ENCODE measurements around the gene GPC3. TPM values are rescaled to one million over a fixed set of nuclear protein-coding genes. Genes with fewer than 3 reads are reported as not detected.

The GPC3 gene
- polyA plus RNA-seq, 2 of the 4 experiments (the other 2 are of a cell fraction): not detected

DNA sequence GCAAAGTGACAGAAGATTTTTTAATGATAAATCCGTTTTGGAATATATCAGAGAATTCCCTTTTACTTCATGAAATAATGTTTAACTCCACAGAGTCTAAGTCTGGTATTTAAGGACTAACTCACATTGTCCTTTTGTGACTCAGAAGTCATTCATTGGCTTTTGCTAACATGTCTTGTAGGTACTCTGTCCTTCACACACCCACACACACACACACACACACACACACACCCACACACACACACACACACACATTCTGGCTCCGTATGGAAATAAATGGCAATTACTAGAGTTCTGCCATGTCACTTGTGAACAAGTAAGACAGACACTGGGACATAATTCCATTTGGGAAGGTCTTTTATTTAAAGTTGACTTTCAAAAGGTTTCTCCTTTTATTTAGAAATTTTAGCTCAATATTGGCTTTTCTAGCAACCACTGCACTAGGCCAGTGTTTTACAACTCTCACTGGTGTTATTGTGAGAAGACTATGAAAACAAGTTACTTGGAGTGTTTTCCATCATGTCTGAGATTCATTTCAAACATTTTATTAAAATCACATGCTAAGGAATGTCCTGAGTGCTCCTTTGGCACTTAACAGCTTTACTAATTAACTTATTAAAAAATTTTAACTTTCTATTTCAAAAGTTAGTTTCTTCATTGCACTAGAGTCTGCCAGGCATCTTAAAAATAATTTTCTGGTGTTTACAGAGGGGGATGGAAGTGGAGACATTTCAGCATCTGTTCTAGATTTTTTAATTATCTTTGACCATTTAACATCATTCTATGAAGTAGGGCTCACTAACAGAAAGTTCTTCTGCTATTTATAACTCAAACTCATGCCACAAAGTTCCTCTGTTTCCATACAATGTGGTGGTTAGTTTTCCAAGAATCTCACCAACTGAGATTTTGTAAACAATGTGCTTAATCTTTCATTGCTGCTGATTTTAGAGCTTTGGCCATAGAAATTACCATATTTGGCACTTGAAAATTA lies 329.8 kb downstream of the GPC3 start:
- WGBS (ENCODE audit: missing lambda C conversion rate): 6% methylated on average over 2 of the region's 2 CpGs
- no peaks in the 10 kb centered on the region for H3K4me1 ChIP-seq
- no peak for ATAC-seq
- H3K27ac ChIP-seq: no peak overlapping the region
- ChIA-PET POLR2A (no interaction called here), CTCF (interaction anchor here (1.2 to 1.3 kb wide), 2 partner anchors 8 to 15 kb away, joined by 3 read pairs; no protein-coding TSS in a partner anchor)
- H3K9me3 ChIP-seq: no peaks in the 10 kb centered on the region
- H3K4me2 ChIP-seq: no peak overlapping the region
- DNase-seq (ENCODE audit: low read depth in 1 of 2, low spot score in 1 of 2): no peak
- no peak for TF ChIP-seq EHF (CRISPR knock-in tag; IDR thresholded peaks at IDR 0.05)
- TF ChIP-seq CHD2 (IDR thresholded peaks at IDR 0.05; ENCODE audit: low read length, partially characterized antibody): no peak
- no peak for TF ChIP-seq EP300 (IDR thresholded peaks at IDR 0.05)
- no peak for TF ChIP-seq SMC3 (IDR thresholded peaks at IDR 0.05)
- no peak for TF ChIP-seq CBX2 (IDR thresholded peaks at IDR 0.05; ENCODE audit: borderline replicate concordance, low read depth)
- TF ChIP-seq, protein P1, sequence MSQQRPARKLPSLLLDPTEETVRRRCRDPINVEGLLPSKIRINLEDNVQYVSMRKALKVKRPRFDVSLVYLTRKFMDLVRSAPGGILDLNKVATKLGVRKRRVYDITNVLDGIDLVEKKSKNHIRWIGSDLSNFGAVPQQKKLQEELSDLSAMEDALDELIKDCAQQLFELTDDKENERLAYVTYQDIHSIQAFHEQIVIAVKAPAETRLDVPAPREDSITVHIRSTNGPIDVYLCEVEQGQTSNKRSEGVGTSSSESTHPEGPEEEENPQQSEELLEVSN (IDR thresholded peaks at IDR 0.05; ENCODE audit: borderline replicate concordance, low read depth): no peak
- TF ChIP-seq EHMT2 (IDR thresholded peaks at IDR 0.05; ENCODE audit: low read depth): no peak
- no peak for TF ChIP-seq RARB (CRISPR knock-in tag; IDR thresholded peaks at IDR 0.05)
- TF ChIP-seq, protein P2, sequence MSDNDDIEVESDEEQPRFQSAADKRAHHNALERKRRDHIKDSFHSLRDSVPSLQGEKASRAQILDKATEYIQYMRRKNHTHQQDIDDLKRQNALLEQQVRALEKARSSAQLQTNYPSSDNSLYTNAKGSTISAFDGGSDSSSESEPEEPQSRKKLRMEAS (IDR thresholded peaks at IDR 0.05): no peak
- TF ChIP-seq, protein P3, sequence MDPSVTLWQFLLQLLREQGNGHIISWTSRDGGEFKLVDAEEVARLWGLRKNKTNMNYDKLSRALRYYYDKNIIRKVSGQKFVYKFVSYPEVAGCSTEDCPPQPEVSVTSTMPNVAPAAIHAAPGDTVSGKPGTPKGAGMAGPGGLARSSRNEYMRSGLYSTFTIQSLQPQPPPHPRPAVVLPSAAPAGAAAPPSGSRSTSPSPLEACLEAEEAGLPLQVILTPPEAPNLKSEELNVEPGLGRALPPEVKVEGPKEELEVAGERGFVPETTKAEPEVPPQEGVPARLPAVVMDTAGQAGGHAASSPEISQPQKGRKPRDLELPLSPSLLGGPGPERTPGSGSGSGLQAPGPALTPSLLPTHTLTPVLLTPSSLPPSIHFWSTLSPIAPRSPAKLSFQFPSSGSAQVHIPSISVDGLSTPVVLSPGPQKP (IDR thresholded peaks at IDR 0.05; ENCODE audit: low read depth, low read length): no peak
- no peak for TF ChIP-seq JUN (IDR thresholded peaks at IDR 0.05)
- TF ChIP-seq NFE2L2 (conservative IDR thresholded peaks at IDR 0.05; ENCODE audit: low read length): no peak
- TF ChIP-seq TP53 (CRISPR knock-in tag; IDR thresholded peaks at IDR 0.05): no peak
- no peak for TF ChIP-seq HDAC2 (IDR thresholded peaks at IDR 0.05)
- no peak for TF ChIP-seq FOSB (CRISPR knock-in tag; IDR thresholded peaks at IDR 0.05)
- no peak for TF ChIP-seq SREBF2 (IDR thresholded peaks at IDR 0.05)
- TF ChIP-seq, protein P4, sequence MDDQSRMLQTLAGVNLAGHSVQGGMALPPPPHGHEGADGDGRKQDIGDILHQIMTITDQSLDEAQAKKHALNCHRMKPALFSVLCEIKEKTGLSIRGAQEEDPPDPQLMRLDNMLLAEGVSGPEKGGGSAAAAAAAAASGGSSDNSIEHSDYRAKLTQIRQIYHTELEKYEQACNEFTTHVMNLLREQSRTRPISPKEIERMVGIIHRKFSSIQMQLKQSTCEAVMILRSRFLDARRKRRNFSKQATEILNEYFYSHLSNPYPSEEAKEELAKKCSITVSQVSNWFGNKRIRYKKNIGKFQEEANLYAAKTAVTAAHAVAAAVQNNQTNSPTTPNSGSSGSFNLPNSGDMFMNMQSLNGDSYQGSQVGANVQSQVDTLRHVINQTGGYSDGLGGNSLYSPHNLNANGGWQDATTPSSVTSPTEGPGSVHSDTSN (IDR thresholded peaks at IDR 0.05): no peak
- no peak for TF ChIP-seq FOXS1 (CRISPR knock-in tag; IDR thresholded peaks at IDR 0.05)
- no peak for TF ChIP-seq ZC3H11A (IDR thresholded peaks at IDR 0.05)
- no peak overlapping the region for H3K4me3 ChIP-seq
- no peak for FAIRE-seq

DNA sequence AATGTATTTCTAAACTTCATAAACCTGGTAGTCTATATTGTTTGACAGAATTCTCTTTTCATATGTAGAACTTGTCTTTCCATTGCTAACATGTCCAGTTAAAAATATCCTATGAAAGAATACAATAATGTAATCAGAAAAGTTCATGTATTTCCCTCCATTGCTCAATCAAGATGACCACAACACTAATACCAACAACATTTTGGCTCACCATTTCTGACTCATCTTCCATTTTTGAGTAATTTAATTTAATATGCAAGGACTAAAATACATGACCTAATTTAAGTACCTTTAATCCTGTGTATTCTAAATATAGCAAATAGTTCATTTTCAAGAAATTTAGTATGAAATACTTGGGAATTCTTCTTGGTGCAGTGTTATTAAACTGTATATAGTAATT lies 330.6 kb downstream of the GPC3 start:
- FAIRE-seq (no peak), ATAC-seq (no peak), DNase-seq (ENCODE audit: low read depth in 1 of 2, low spot score in 1 of 2) (no peak)
- ChIA-PET POLR2A (no interaction called here), CTCF (no interaction called here)
- TF ChIP-seq POLR2A (IDR thresholded peaks at IDR 0.05; ENCODE audit: low read length) (no peak), POLR2AphosphoS2 (conservative IDR thresholded peaks at IDR 0.05; ENCODE audit: low read length) (no peak), CHD2 (IDR thresholded peaks at IDR 0.05; ENCODE audit: low read length, partially characterized antibody) (no peak), RNF2 (IDR thresholded peaks at IDR 0.05; ENCODE audit: borderline replicate concordance, low read depth) (no peak), RAD21 (conservative IDR thresholded peaks at IDR 0.05 in 1 of 2, IDR thresholded peaks at IDR 0.05 in 1 of 2) (no peak), CBX2 (IDR thresholded peaks at IDR 0.05; ENCODE audit: borderline replicate concordance, low read depth) (no peak), FOSB (CRISPR knock-in tag; IDR thresholded peaks at IDR 0.05) (no peak), MAZ (IDR thresholded peaks at IDR 0.05; ENCODE audit: borderline replicate concordance, low read depth, low read length) (no peak), EHF (CRISPR knock-in tag; IDR thresholded peaks at IDR 0.05) (no peak), MYC (IDR thresholded peaks at IDR 0.05; ENCODE audit: borderline replicate concordance, low read length) (no peak), NR3C1 (IDR thresholded peaks at IDR 0.05) (no peak), CBX8 (IDR thresholded peaks at IDR 0.05) (no peak), SMC3 (IDR thresholded peaks at IDR 0.05) (no peak)
- TF ChIP-seq, protein P3 (IDR thresholded peaks at IDR 0.05; ENCODE audit: low read depth, low read length): no peak
- TF ChIP-seq, protein P5, sequence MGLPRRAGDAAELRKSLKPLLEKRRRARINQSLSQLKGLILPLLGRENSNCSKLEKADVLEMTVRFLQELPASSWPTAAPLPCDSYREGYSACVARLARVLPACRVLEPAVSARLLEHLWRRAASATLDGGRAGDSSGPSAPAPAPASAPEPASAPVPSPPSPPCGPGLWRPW (IDR thresholded peaks at IDR 0.05): no peak
- TF ChIP-seq, protein P6, sequence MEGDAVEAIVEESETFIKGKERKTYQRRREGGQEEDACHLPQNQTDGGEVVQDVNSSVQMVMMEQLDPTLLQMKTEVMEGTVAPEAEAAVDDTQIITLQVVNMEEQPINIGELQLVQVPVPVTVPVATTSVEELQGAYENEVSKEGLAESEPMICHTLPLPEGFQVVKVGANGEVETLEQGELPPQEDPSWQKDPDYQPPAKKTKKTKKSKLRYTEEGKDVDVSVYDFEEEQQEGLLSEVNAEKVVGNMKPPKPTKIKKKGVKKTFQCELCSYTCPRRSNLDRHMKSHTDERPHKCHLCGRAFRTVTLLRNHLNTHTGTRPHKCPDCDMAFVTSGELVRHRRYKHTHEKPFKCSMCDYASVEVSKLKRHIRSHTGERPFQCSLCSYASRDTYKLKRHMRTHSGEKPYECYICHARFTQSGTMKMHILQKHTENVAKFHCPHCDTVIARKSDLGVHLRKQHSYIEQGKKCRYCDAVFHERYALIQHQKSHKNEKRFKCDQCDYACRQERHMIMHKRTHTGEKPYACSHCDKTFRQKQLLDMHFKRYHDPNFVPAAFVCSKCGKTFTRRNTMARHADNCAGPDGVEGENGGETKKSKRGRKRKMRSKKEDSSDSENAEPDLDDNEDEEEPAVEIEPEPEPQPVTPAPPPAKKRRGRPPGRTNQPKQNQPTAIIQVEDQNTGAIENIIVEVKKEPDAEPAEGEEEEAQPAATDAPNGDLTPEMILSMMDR (IDR thresholded peaks at IDR 0.05): no peak
- H3K4me2 ChIP-seq: no peak overlapping the region
- H3K9me3 ChIP-seq: no peaks in the 10 kb centered on the region
- no peak overlapping the region for H3K27ac ChIP-seq
- no peaks in the 10 kb centered on the region for H3K4me1 ChIP-seq
- no peak overlapping the region for H3K4me3 ChIP-seq
